Ovary (tissue), 3 donors: ENCODE results near the gene GPRC5C.

ENCODE experiments used
- POLR2A ChIP-seq: fragments of 450-650 bp; IDR thresholded peaks from one replicate; pipeline ENCODE4 v1.6.1; 2017; ENCODE audit warnings: antibody characterized with exemption, mild to moderate bottlenecking, moderate library complexity
- TF ChIP-seq, protein P1 (sequence below), 3 donors: fragments of 450-650 bp in 2 of 3; fragments of 200-600 bp in 1 of 3; IDR thresholded peaks; one replicate each; pipeline versions ENCODE4 v1.5.1 to v1.8.0; 2016 to 2022; ENCODE audit warnings: antibody characterized with exemption in 3 of 3, mild to moderate bottlenecking in 1 of 3
- donor health status: DM: no; HTN: no; CAD: no.

DNA sequence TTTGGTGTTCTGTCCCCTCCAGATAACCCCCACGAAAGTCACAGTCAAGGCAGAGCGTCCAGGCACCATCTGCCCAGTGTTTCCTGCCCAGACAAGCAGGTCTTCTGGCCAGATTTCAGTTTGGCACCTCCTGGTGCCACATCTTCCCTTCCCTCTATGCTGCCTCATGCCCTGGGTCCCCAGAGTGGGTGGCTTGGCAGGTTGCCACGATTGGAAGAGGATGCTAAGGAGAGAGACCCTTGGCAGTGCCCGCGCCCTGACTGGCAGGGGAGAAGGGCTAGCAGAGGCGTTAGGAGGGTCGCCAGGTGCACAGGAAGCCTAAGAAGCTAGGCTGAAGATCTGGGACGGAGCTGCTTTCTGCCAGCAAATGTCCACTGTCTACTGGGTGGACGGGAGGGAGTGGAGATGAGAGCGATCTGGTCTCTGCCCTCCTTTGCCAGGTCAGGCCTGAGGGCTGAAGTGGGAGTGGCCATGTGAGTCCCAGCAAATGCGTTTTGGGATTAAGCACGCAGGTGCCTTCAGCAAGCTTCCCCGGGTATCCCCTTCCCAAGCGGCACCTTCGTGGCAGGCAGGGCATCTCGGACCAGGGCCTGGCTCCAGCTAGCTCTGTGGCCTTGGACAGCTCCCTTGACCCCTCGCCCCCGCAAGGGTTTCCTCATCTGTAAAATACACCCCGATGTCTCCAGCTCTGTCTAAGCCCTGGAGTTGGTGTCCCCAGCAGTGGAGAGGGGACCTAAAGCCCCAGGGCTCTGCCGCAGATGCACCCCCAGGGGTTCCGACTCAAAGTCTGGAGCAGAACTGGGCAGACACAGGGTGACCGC, 21.2 kb downstream of the GPRC5C start:
- TF ChIP-seq, protein P1, sequence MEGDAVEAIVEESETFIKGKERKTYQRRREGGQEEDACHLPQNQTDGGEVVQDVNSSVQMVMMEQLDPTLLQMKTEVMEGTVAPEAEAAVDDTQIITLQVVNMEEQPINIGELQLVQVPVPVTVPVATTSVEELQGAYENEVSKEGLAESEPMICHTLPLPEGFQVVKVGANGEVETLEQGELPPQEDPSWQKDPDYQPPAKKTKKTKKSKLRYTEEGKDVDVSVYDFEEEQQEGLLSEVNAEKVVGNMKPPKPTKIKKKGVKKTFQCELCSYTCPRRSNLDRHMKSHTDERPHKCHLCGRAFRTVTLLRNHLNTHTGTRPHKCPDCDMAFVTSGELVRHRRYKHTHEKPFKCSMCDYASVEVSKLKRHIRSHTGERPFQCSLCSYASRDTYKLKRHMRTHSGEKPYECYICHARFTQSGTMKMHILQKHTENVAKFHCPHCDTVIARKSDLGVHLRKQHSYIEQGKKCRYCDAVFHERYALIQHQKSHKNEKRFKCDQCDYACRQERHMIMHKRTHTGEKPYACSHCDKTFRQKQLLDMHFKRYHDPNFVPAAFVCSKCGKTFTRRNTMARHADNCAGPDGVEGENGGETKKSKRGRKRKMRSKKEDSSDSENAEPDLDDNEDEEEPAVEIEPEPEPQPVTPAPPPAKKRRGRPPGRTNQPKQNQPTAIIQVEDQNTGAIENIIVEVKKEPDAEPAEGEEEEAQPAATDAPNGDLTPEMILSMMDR (IDR thresholded peaks at IDR 0.05) = no peak
- TF ChIP-seq POLR2A = no peak
